Mammary epithelial cell (primary cell): ENCODE results near the gene PLPP7.

Experiments used
- CTCF ChIP-seq, 2 donors: IDR thresholded peaks in 1 of 2; conservative IDR thresholded peaks in 1 of 2; 2 replicates each; pipeline ENCODE4 v1.5.1; 2011 to 2012; ENCODE audit warnings: inconsistent platforms in 2 of 2, low read length in 2 of 2, mild to moderate bottlenecking in 2 of 2, control low read depth in 1 of 2, low read depth in 1 of 2; ENCODE audit not compliant: insufficient read depth in 1 of 2; ENCODE audit errors: extremely low read depth in 1 of 2
- EZH2 ChIP-seq: IDR thresholded peaks from 2 replicates; pipeline ENCODE4 v1.6.1; 2012; ENCODE audit warnings: low read length, inconsistent platforms, borderline replicate concordance

GRCh38 chr9:131310833-131311554, 21.5 kb downstream of the PLPP7 start:
- no peak for TF ChIP-seq CTCF (conservative IDR thresholded peaks at IDR 0.05 in 1 of 2, IDR thresholded peaks at IDR 0.05 in 1 of 2; ENCODE audit: extremely low read depth in 1 of 2, insufficient read depth in 1 of 2, low read depth in 1 of 2, low read length in 2 of 2)
- TF ChIP-seq EZH2, result no peak
